Measurements from ENCODE around the gene GRIP2.

The GRIP2 gene

GRCh38 chr3:14507757-14508504 is 32.2 kb downstream of the GRIP2 start:
- ChIA-PET CTCF (interaction anchor here (0.8 to 1.0 kb wide), 2 partner anchors 8 to 40 kb away, joined by 3 read pairs; no protein-coding TSS in a partner anchor), POLR2A (ENCODE audit: low non-redundant PET) (no interaction called here)

GRCh38 chr3:14507305-14507741 is 32.8 kb downstream of the GRIP2 start:
- POLR2A ChIA-PET (ENCODE audit: low non-redundant PET) = no interaction called here
- CTCF ChIA-PET = interaction anchor here (1.0 kb wide), 1 partner anchor 41 kb away, joined by 3 read pairs; no protein-coding TSS in a partner anchor
- DNase-seq (ENCODE audit: low spot score) = no peak
- TF ChIP-seq CTCF (conservative IDR thresholded peaks at IDR 0.05; ENCODE audit: low read depth) = no peak
- H3K27ac ChIP-seq = no peak overlapping the region

More at GRCh38 chr3:14507757-14508504, 32.2 kb downstream of the GRIP2 start:
- TF ChIP-seq CTCF (conservative IDR thresholded peaks at IDR 0.05; ENCODE audit: low read depth) = no peak
- no peak overlapping the region for H3K27ac ChIP-seq
- DNase-seq (ENCODE audit: low spot score) = no peak

- TF ChIP-seq CTCF (conservative IDR thresholded peaks at IDR 0.05; ENCODE audit: low read depth) = no peak
- POLR2A ChIA-PET (ENCODE audit: low non-redundant PET) = no interaction called here
- CTCF ChIA-PET = interaction anchor here (1.0 kb wide), 1 partner anchor 41 kb away, joined by 3 read pairs; no protein-coding TSS in a partner anchor
- DNase-seq (ENCODE audit: low spot score) = no peak
- no peak overlapping the region for H3K27ac ChIP-seq
Measured at GRCh38 chr3:14506626-14507304, 33.4 kb downstream of the GRIP2 start.

GRCh38 chr3:14505803-14506500 is 34.2 kb downstream of the GRIP2 start:
- no peak for DNase-seq (ENCODE audit: low spot score)
- H3K27ac ChIP-seq = no peak overlapping the region
- no peak for TF ChIP-seq CTCF (conservative IDR thresholded peaks at IDR 0.05; ENCODE audit: low read depth)
- ChIA-PET CTCF (no interaction called here), POLR2A (ENCODE audit: low non-redundant PET) (interaction anchor here (0.6 kb wide), 1 partner anchor 251 kb away, joined by 4 read pairs; no protein-coding TSS in a partner anchor)

- H3K27ac ChIP-seq = no peak overlapping the region
- POLR2A ChIA-PET (ENCODE audit: low non-redundant PET) = interaction anchor here (0.6 kb wide), 1 partner anchor 251 kb away, joined by 4 read pairs; no protein-coding TSS in a partner anchor
- CTCF ChIA-PET = no interaction called here
- TF ChIP-seq CTCF (conservative IDR thresholded peaks at IDR 0.05; ENCODE audit: low read depth) = no peak
- no peak for DNase-seq (ENCODE audit: low spot score)
Measured at GRCh38 chr3:14505001-14505802, 34.9 kb downstream of the GRIP2 start.
